GM19395 (cell line): Measurements from ENCODE around the gene ADCY5.

Source experiments
- ATAC-seq: cut with Tn5 transposase; IDR thresholded peaks from one replicate; pipeline ENCODE4 v1.9.1; 2021; ENCODE audit warnings: mild to moderate bottlenecking, moderate library complexity; ENCODE audit not compliant: unreplicated experiment

ADCY5 gene

GRCh38 chr3:123459862-123460261 lies 11.0 kb upstream of the ADCY5 start:
- ATAC-seq = no peak

- ATAC-seq = no peak
Observed at GRCh38 chr3:123458255-123458654, 9.4 kb upstream of the ADCY5 start.

GRCh38 chr3:123457841-123458240 lies 9.0 kb upstream of the ADCY5 start:
- ATAC-seq = no peak

DNA sequence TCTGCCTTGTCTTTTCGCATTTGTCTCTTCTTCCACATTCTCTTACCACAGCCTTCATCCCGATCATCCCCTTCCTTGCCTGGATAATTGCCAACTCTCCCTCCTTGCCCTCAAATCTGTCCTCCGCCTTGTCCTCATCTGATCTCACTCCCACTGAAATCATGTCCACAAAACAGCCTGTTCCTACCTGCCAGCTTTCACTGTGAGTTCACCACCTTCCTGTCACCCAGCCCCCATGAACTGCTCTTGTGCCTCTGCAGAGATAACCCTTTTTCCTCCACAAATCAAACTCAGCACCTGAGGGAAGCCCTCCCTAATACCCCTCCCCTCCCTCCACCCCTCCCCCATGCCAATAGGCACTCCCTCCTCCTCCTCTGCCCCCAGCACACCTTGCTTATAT lies 4.8 kb upstream of the ADCY5 start:
- no peak for ATAC-seq

DNA sequence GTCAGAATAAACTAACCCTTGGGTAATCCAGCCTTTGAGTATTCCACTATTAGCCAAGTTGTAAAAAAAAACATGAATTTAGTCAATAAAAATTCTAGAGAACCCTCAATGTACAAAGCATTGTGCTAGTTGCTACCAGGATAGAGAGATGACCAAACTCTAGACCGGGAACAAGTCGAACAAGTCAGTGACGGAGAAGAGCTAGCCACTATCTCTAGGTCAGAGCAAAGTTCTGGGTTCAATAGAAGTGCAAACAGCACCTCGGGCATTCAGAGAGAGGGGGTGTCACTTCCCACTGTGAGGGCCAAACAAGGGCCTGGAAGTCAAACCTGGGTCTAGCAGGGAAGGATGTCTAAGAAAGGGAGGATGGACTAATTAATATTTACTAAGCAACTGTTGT lies 2.3 kb upstream of the ADCY5 start:
- ATAC-seq = no peak

GRCh38 chr3:123449997-123450604 lies 1.2 kb upstream of the ADCY5 start:
- ATAC-seq = no peak

- ATAC-seq = no peak
Observed at GRCh38 chr3:123449102-123449996, 459 bp upstream of the ADCY5 start.

- ATAC-seq = no peak
Observed at GRCh38 chr3:123447749-123448517, 957 bp downstream of the ADCY5 start.

DNA sequence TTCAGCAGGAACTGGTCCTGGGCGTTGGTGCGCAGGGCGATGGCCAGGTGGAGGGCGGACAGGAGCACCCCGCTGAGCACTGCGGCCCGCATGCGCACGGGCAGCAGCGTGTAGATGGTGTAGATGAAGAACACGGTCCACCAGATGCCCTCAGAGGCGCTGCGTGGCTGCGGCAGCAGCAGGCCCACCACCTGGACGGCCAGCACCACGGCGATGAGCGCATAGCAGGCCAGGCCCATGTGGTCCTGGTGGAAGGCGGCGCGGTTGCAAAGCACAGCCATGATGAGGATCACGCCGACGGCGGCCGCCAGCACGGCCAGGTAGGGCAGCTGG lies 1.5 kb downstream of the ADCY5 start:
- ATAC-seq = no peak

DNA sequence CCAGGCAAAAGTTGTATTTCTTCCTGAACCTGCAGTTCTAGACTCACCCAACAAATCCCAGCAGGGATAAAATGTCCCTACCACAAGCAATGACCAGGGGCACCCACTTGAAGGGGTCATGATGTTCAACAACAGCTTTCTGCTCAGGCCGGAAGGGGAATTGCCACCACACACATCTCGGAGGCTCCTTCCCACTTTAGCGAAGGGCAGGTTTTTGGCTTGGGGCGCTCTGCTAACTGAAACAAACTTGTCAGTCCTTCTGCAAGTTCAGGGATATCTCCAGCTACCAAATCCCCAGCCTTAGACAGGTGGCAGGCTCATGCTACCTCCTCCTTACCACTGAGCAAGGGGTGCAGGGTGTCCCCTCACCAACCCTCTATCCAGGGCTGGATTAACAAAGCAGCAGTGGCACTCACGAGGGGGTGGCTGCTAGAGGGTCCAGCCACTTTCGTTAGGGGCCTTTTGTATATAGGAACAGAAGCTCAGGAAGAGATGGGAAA lies 2.2 kb downstream of the ADCY5 start:
- no peak for ATAC-seq

GRCh38 chr3:123446210-123446609 lies 2.7 kb downstream of the ADCY5 start:
- no peak for ATAC-seq

GRCh38 chr3:123445702-123446101 lies 3.2 kb downstream of the ADCY5 start:
- ATAC-seq = no peak

DNA sequence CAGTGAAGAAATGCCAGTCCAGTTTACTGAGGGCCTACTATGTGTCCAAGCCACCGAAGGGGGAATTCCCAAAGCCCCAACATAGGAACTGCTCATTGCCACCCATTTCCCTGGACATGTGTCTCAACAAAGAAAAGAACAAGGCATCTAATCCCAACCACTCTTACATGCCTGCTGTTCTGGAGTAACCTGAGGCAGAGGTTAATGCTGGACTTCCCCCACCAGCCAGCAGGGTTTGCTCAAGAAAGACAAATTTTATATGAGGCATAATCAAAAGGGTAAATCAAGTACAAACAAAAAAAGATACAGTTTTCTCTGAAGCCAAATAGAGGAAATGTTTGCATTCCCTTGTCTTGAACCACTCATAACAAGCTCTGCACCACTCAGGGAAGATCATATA lies 4.1 kb downstream of the ADCY5 start:
- no peak for ATAC-seq

DNA sequence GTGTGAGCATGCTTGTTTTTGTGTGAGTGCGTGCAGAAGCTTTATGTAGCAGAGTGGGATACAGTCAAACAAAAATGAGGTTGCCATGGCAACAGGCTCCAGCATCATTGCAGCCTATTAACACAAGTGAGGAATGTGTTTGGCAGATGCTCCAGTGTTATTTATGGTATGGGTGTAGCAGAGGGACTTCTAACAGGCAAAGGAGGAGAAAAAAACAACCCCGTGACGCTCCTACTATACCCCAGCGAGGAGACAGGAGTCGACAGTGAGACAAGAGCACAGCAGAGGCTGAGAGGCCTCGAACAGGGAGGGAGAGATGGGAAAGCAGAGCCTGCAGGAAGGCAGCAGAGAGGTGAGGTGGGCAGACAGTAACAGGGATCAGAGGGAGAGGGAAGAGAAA lies 4.9 kb downstream of the ADCY5 start:
- no peak for ATAC-seq

GRCh38 chr3:123442908-123443307 lies 6.0 kb downstream of the ADCY5 start:
- ATAC-seq = no peak

GRCh38 chr3:123442125-123442524 lies 6.8 kb downstream of the ADCY5 start:
- ATAC-seq = no peak

GRCh38 chr3:123439806-123440580 lies 8.9 kb downstream of the ADCY5 start:
- no peak for ATAC-seq

DNA sequence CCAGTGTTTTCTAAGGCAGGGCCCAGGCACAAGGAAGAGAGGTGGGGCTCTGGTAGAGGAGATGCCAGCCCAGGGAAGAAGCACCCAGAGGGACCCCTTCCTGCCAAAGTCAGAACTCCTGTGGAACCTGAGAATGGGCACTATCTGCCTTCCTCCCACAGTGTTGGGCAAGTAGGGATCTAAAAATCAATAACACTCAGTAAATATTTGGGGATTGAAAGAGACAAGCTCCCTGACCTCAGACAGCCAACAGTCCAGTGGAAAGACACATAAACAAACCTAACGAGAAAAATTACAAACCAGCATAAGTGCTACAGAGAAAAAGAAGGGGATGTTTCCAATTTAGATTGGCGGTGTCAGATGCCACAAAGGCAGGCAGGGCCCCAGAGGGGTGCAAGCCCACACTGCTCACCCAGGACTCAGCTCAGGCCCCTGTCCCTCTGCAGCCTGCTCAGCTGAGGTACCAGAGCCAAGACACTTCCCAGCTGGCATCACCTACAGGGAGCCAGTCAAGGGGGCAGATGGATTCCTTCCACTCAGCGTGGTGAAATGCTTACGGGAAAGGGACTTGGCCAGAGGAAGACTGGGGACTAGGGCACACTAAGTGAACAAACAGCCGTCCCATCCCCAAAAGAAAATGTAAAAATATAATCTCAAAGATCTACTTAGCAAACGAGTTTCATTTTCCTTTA lies 15.9 kb downstream of the ADCY5 start:
- ATAC-seq = no peak

GRCh38 chr3:123431658-123432324 lies 17.1 kb downstream of the ADCY5 start:
- ATAC-seq = no peak
